ENCODE measurements around the gene BTC. TPM values are rescaled to one million over a fixed set of nuclear protein-coding genes. Genes with fewer than 3 reads are reported as not detected.
"Not testable (repeated sequence)": the region's sequence is repeated elsewhere in the genome, so short reads cannot be mapped to it uniquely, and the experiment has no call there.

BTC gene
- total RNA-seq, 1 donor = 0.10 TPM

DNA sequence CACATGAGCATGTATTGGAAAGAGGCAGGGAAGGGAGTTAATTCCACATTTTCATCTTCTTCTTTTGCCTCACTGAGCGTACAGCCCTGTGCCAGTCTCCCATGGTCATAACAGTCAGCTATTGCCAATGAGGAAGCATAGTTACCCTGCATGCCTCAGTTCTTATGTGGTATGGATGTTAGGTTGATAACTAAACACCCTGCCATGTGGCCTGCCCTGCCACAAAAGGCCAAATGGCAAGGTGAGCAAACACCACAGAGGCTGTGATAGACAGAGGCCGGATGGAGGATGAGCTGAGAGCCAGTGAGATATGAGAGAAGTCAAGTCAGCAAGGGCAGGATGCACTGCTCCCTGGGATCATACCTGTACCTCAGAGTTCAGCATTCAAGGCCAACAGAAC is 59.3 kb downstream of the BTC start:
- Histone ChIP-seq H3K9me3 (ENCODE audit: low read depth, low read length) (no peaks in the 10 kb centered on the region), H3K4me3 (ENCODE audit: low read length) (no peak overlapping the region), H3K4me1 (ENCODE audit: insufficient read depth, low read length) (no peaks in the 10 kb centered on the region), H3K27me3 (ENCODE audit: insufficient read depth, low read length) (no peaks in the 10 kb centered on the region)

DNA sequence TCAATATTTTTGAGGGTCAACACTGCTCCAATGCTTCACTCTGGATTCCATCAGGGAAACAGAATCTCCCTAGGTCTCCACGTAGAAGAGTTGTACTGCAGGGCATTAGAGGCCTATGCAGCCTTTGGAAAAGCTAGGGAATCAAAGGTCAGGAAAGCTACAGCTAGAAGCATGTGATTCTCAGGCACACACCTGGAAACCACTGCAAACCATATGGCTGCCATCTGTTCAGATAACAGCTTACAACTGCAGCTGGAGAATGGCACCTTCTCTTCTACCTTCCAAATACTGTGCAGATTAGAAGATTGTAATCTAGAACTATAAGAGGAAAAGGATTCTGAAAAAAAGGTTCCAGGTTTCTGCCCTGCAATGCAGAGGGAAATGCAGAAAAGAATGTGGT is 60.6 kb downstream of the BTC start:
- Histone ChIP-seq H3K27me3 (ENCODE audit: insufficient read depth, low read length) (no peaks in the 10 kb centered on the region), H3K9me3 (ENCODE audit: low read depth, low read length) (no peaks in the 10 kb centered on the region), H3K4me3 (ENCODE audit: low read length) (no peak overlapping the region), H3K4me1 (ENCODE audit: insufficient read depth, low read length) (no peaks in the 10 kb centered on the region)

DNA sequence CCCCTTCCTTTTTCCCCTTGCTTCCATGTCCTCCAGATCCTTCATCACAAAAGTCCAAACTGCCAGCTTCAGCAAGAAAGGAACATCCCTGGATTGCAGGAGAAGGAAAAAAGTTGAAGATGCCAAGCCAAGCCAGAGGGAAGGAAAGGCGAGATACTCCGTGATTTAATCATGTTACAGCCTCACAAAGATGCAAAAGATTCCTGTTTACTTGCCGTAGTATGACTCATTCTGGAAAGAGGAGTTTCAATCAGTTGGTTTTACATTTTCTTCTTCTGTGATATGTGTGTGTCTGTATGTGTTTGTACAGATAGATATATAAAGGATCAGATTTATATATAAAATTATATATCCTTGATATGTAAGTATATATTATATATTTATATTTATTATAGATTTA is 69.3 kb downstream of the BTC start:
- no peaks in the 10 kb centered on the region for H3K4me1 ChIP-seq (ENCODE audit: insufficient read depth, low read length)
- H3K4me3 ChIP-seq (ENCODE audit: low read length) = no peak overlapping the region
- no peaks in the 10 kb centered on the region for H3K9me3 ChIP-seq (ENCODE audit: low read depth, low read length)
- H3K27me3 ChIP-seq (ENCODE audit: insufficient read depth, low read length) = no peaks in the 10 kb centered on the region

DNA sequence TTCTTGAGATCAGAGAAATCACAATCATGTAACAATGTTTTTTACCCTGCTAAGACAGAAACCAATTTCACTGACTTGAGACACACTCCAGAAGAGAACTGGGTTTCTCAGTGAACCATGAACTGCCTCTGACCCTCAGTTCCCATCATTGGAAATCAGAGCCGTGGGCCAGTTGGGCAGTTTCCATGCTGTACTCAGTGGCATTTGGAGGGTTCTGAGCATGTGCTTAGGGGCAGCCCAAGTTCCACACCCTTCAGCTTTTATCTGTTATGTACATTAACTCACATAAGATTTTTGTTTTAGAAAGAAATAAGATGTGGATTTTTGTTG is 77.9 kb downstream of the BTC start:
- Histone ChIP-seq H3K4me3 (ENCODE audit: low read length) (no peak overlapping the region), H3K9me3 (ENCODE audit: low read depth, low read length) (no peaks in the 10 kb centered on the region), H3K27me3 (ENCODE audit: insufficient read depth, low read length) (no peaks in the 10 kb centered on the region), H3K4me1 (ENCODE audit: insufficient read depth, low read length) (no peaks in the 10 kb centered on the region)

DNA sequence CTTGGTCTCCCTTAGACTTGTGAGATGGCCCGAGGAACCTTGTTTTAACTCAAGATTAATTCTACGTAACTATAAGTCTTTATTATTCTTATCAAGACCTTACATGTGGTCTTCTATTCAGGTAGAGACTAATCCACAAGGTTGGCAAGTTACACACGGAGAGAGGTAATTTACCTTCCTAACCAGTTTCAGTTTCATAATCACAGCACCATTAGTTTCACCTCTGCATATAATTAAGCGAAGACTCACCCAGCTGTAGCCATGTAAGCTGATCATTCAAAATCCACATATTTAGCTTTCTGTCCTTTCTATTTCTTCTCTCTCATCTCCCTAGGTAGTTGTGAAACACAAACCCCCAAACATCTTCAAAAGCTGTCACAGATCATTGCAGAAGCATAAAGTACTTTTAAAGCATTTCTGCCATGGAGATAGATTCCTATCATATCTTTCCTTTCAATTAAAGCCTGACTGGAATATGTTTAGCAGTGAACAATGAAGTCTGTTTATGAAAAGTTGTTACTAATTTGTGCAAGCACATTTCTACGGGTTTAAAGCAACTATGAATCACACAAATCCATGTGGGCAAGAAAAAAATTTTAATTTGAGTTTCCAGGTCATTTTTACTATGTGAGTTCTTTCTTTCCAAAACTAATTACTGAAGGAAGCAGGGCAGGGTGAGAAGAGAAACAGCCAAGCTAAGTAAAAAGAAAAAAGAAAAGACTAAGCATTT is 78.5 kb downstream of the BTC start:
- Histone ChIP-seq H3K4me1 (ENCODE audit: insufficient read depth, low read length) (no peaks in the 10 kb centered on the region), H3K27me3 (ENCODE audit: insufficient read depth, low read length) (no peaks in the 10 kb centered on the region), H3K9me3 (ENCODE audit: low read depth, low read length) (no peaks in the 10 kb centered on the region), H3K4me3 (ENCODE audit: low read length) (no peak overlapping the region)

DNA sequence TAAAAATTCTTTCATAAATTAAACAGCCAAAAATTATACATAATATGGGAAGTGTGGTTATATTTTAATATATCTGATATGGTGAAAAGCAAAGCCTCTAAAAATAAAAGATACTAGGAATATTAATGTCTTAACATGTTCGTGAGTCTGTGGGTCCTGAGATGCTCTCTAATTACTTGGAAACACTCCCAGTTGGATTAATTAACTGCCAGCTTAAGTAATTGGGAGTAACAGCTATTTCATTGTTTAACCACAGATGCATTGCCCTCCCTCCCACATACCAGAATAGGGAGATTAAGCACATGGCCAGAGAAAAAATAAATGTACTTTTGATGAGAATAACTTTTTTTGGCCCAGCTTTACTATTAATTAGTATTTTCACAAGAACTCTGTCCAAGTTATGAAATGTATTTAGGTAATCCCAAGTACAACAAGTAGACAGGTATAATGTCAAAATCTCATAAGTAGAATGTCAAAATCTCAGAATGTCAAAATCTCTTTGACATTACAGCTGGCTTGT is 79.7 kb downstream of the BTC start:
- Histone ChIP-seq H3K4me3 (ENCODE audit: low read length) (no peak overlapping the region), H3K9me3 (ENCODE audit: low read depth, low read length) (no peaks in the 10 kb centered on the region), H3K27me3 (ENCODE audit: insufficient read depth, low read length) (no peaks in the 10 kb centered on the region), H3K4me1 (ENCODE audit: insufficient read depth, low read length) (no peaks in the 10 kb centered on the region)

DNA sequence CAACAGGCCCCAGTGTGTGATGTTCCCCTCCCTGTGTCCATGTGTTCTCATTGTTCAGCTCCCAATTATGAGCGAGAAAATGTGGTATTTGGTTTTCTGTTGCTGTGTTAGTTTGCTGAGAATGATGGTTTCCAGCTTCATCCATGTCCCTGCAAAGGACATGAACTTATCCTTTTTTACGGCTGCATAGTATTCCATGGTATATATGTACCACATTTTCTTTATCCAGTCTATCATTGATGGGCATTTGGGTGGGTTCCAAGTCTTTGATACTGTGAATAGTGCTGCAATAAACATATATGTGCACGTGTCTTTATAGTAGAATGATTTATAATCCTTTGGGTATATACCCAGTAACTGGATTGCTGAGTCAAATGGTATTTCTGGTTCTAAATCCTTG is 86.2 kb downstream of the BTC start:
- H3K4me1 ChIP-seq (ENCODE audit: insufficient read depth, low read length); H3K9me3 ChIP-seq (ENCODE audit: low read depth, low read length); H3K27me3 ChIP-seq (ENCODE audit: insufficient read depth, low read length); H3K4me3 ChIP-seq (ENCODE audit: low read length): not testable (repeated sequence)

Other genes with a start within 250 kb of the BTC start
- 1.0 TPM for gene PARM1, start 138.6 kb upstream of the BTC start, total RNA-seq